Endothelial cell (in vitro differentiated cells): Measurements from ENCODE around the gene MARCHF9. TPM values are rescaled to one million over a fixed set of nuclear protein-coding genes. Genes with fewer than 3 reads are reported as not detected.

ENCODE experiments used
- DNase-seq: peaks from one replicate; pipeline ENCODE4 v3.0.0; 2021; ENCODE audit warnings: low spot score
- H3K27ac Mint-ChIP-seq: one replicate; pipeline ENCODE4 v1.8.0; 2021; ENCODE audit warnings: mixed read lengths, inconsistent platforms; ENCODE audit not compliant: unreplicated experiment
- H3K27me3 Mint-ChIP-seq: one replicate; pipeline ENCODE4 v1.8.0; 2021; ENCODE audit warnings: mild to moderate bottlenecking, moderate library complexity, mixed read lengths, inconsistent platforms; ENCODE audit not compliant: unreplicated experiment
- H3K36me3 Mint-ChIP-seq: one replicate; pipeline ENCODE4 v1.8.0; 2021; ENCODE audit warnings: mild to moderate bottlenecking, low read depth, mixed read lengths, inconsistent platforms; ENCODE audit not compliant: unreplicated experiment
- H3K4me1 Mint-ChIP-seq: one replicate; pipeline ENCODE4 v1.8.0; 2021; ENCODE audit warnings: mild to moderate bottlenecking, mixed read lengths, inconsistent platforms; ENCODE audit not compliant: unreplicated experiment
- H3K4me3 Mint-ChIP-seq: one replicate; pipeline ENCODE4 v1.8.0; 2021; ENCODE audit warnings: mild to moderate bottlenecking, mixed read lengths, inconsistent platforms; ENCODE audit not compliant: unreplicated experiment
- H3K9me3 Mint-ChIP-seq: one replicate; pipeline ENCODE4 v1.8.0; 2021; ENCODE audit warnings: mixed read lengths, inconsistent platforms; ENCODE audit not compliant: unreplicated experiment
- CTCF ChIP-seq: fragments of 200-600 bp; sonication (generic); IDR thresholded peaks from one replicate; pipeline ENCODE4 v1.5.0; 2021; ENCODE audit warnings: antibody characterized with exemption; ENCODE audit not compliant: unreplicated experiment
- total RNA-seq: library from RNA; stranded (reverse); fragmentation: NEBNext Ultra II Directional; extraction: Animal tissue kit (Norgen Biotek cat#: 25700); gene quantifications from one replicate; pipeline ENCODE4 v1.2.1, GENCODE V29; 2021; ENCODE audit not compliant: unreplicated experiment

MARCHF9 gene
- total RNA-seq, 1 donor from 2014 or later: 2.3 TPM

GRCh38 chr12:57725851-57726150, 29.1 kb upstream of the MARCHF9 start:
- Mint-ChIP-seq H3K9me3 (peaks cover 5% of the 10 kb centered on the region), H3K27ac (no peak overlapping the region), H3K4me1 (peaks cover 19% of the 10 kb centered on the region), H3K27me3 (peaks cover 38% of the 10 kb centered on the region), H3K36me3 (peaks cover 25% of the 10 kb centered on the region), H3K4me3 (no peak overlapping the region)
- no peak for TF ChIP-seq CTCF
- no peak for DNase-seq

- TF ChIP-seq CTCF: peak; percentile 72
- peaks cover 20% of the 10 kb centered on the region for H3K36me3 Mint-ChIP-seq
- H3K4me3 Mint-ChIP-seq: peak overlapping the region; percentile 90
- H3K27me3 Mint-ChIP-seq: peaks cover 38% of the 10 kb centered on the region
- DNase-seq: peak; percentile 82
- peaks cover 5% of the 10 kb centered on the region for H3K9me3 Mint-ChIP-seq
- H3K4me1 Mint-ChIP-seq: peaks cover 16% of the 10 kb centered on the region
- H3K27ac Mint-ChIP-seq: no peak overlapping the region
Measured at GRCh38 chr12:57726151-57726883, 28.6 kb upstream of the MARCHF9 start.

GRCh38 chr12:57726884-57727757, 27.8 kb upstream of the MARCHF9 start:
- no peak overlapping the region for H3K27ac Mint-ChIP-seq
- H3K9me3 Mint-ChIP-seq: peaks cover 5% of the 10 kb centered on the region
- no peak overlapping the region for H3K4me3 Mint-ChIP-seq
- H3K36me3 Mint-ChIP-seq: peaks cover 17% of the 10 kb centered on the region
- peaks cover 11% of the 10 kb centered on the region for H3K4me1 Mint-ChIP-seq
- peak; percentile 43 for DNase-seq
- TF ChIP-seq CTCF: no peak
- H3K27me3 Mint-ChIP-seq: peaks cover 33% of the 10 kb centered on the region

- H3K36me3 Mint-ChIP-seq: peaks cover 20% of the 10 kb centered on the region
- peaks cover 5% of the 10 kb centered on the region for H3K9me3 Mint-ChIP-seq
- peak overlapping the region; percentile 45 for H3K27ac Mint-ChIP-seq
- H3K4me1 Mint-ChIP-seq: peaks cover 12% of the 10 kb centered on the region
- peak; percentile 36 for DNase-seq
- peak overlapping the region; percentile 77 for H3K4me3 Mint-ChIP-seq
- no peak for TF ChIP-seq CTCF
- H3K27me3 Mint-ChIP-seq: peaks cover 32% of the 10 kb centered on the region
Measured at GRCh38 chr12:57727758-57728395, 27.0 kb upstream of the MARCHF9 start.
